GM19463 (cell line): Measurements from ENCODE around the gene APOL1.
"Not testable (repeated sequence)": the region's sequence is repeated elsewhere in the genome, so short reads cannot be mapped to it uniquely, and the experiment has no call there.

Experiments
- ATAC-seq: cut with Tn5 transposase; IDR thresholded peaks from one replicate; pipeline ENCODE4 v1.9.1; 2021; ENCODE audit warnings: mild to moderate bottlenecking, moderate library complexity; ENCODE audit not compliant: unreplicated experiment

Gene APOL1

GRCh38 chr22:36225333-36225922, 27.5 kb upstream of the APOL1 start:
- ATAC-seq = no peak

GRCh38 chr22:36226189-36226588, 26.7 kb upstream of the APOL1 start:
- no peak for ATAC-seq

- ATAC-seq = no peak
These were observed 25.5 kb upstream of the APOL1 start for GRCh38 chr22:36227396-36227795.

- no peak for ATAC-seq
These were observed 25.1 kb upstream of the APOL1 start for GRCh38 chr22:36227806-36228205.

GRCh38 chr22:36228369-36228768, 24.6 kb upstream of the APOL1 start:
- ATAC-seq = not testable (repeated sequence)

GRCh38 chr22:36228944-36229343, 24.0 kb upstream of the APOL1 start:
- ATAC-seq = no peak

GRCh38 chr22:36229649-36230048, 23.3 kb upstream of the APOL1 start:
- not testable (repeated sequence) for ATAC-seq

GRCh38 chr22:36231051-36231450, 21.9 kb upstream of the APOL1 start:
- ATAC-seq = not testable (repeated sequence)

GRCh38 chr22:36232715-36233401, 20.1 kb upstream of the APOL1 start:
- ATAC-seq = no peak

- no peak for ATAC-seq
These were observed 19.1 kb upstream of the APOL1 start for GRCh38 chr22:36233796-36234195.

GRCh38 chr22:36234213-36234612, 18.7 kb upstream of the APOL1 start:
- ATAC-seq = no peak

GRCh38 chr22:36234919-36235318, 18.0 kb upstream of the APOL1 start:
- ATAC-seq = no peak

- ATAC-seq = no peak
These were observed 17.3 kb upstream of the APOL1 start for GRCh38 chr22:36235585-36235984.

- no peak for ATAC-seq
These were observed 16.3 kb upstream of the APOL1 start for GRCh38 chr22:36236388-36237319.

GRCh38 chr22:36237462-36238372, 15.2 kb upstream of the APOL1 start:
- no peak for ATAC-seq

- no peak for ATAC-seq
These were observed 14.4 kb upstream of the APOL1 start for GRCh38 chr22:36238373-36239149.

- ATAC-seq = no peak
These were observed 13.9 kb upstream of the APOL1 start for GRCh38 chr22:36239150-36239400.

GRCh38 chr22:36239401-36240171, 13.3 kb upstream of the APOL1 start, which contains the start of gene APOL2:
Gene APOL2 (minus strand): TSS chr22:36239527. CDS start chr22:36233162, 6,365 bp downstream.
- ATAC-seq = peak; percentile 88

- ATAC-seq = no peak
These were observed 8.9 kb upstream of the APOL1 start for GRCh38 chr22:36243986-36244385.
